ENCODE measurements around the gene DCAF16. TPM values are rescaled to one million over a fixed set of nuclear protein-coding genes. Genes with fewer than 3 reads are reported as not detected.

DCAF16 gene
- total and polyA plus RNA-seq, 4 donors: 4.5 to 34.5 (median 21.3) TPM

DNA sequence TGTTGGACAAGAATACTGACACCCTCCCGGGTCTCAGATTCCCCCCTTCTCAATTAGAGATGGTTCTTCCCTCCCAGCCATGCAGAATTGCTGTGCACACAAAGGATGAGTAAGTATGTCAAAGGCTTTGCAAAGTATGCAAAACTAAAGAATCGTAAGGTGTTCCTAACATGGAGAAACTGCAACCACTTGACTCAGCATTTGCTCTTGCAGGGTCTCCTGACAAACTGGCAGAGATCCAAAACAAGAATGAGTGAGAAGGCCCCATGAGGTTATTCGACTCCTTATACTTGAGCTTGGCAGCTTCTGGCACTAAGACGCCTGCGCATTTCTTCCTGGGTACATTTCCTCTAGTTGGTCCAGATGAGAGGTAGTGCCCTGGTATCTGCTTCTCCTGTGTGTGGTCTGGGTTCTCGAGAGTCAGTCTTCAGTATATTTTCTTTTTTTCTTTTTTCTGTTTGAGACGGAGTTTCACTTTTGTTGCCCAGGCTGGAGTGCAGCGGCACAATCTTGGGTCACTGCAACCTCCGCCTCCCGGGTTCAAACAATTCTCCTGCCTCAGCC is 37.3 kb downstream of the DCAF16 start:
- H3K4me1 ChIP-seq (ENCODE audit: control insufficient read depth in 1 of 2, insufficient read depth in 2 of 2, low read length in 2 of 2): no peaks in the 10 kb centered on the region
- DNase-seq (no peak), ATAC-seq (ENCODE audit: low FRiP score) (no peak)
- H3K36me3 ChIP-seq (ENCODE audit: control insufficient read depth in 1 of 2, insufficient read depth in 2 of 2, low read length in 1 of 2): no peaks in the 10 kb centered on the region
- peaks cover 1% of the 10 kb centered on the region for H3K9me3 ChIP-seq (ENCODE audit: control insufficient read depth, low read length)
- H3K4me3 ChIP-seq (ENCODE audit: low read length in 2 of 2): no peak overlapping the region
- H3K27me3 ChIP-seq (ENCODE audit: control insufficient read depth in 1 of 2, insufficient read depth in 2 of 2, low read length in 1 of 2): no peaks in the 10 kb centered on the region
- intact Hi-C loops (cut with DNase I): no loop called here
- 56 to 60% methylated on average over 10 of the region's 10 CpGs for WGBS, 2 donors
- H3K27ac ChIP-seq (ENCODE audit: low read depth in 1 of 2, low read length in 2 of 2): no peak overlapping the region

DNA sequence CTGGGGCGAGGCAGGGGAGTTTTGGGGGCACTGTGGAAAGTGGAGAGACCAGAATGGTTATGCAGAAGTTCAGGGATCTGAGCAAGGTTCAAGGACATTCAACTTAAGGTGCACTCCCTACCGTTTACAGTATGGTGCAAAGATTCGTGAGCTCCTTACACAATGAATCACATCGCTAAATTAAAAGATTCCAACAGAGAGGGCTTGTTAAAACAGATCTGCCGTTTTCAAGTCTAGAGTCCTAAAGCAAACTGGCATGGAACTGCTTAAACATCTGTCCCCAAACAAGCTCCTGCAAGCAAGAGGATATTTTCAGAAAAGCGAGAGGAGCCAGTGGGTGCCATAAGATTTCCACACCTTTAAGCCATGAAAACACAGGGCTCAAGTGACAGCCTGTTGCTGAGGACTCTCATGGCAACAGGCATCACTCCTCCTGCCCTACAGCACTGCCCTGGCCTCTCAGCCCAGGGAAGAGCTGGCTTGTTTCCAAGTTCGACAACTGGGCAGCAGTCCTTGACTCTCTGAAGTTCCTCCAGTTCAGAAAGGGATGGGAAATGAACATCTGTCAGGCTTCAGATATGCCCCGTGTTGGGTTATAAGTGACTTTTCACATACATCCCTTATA is 39.2 kb downstream of the DCAF16 start:
- intact Hi-C loops (cut with DNase I): no loop called here
- DNase-seq: no peak
- H3K27ac ChIP-seq (ENCODE audit: low read depth in 1 of 2, low read length in 2 of 2): no peak overlapping the region
- H3K4me1 ChIP-seq (ENCODE audit: control insufficient read depth in 1 of 2, insufficient read depth in 2 of 2, low read length in 2 of 2): no peaks in the 10 kb centered on the region
- no peaks in the 10 kb centered on the region for H3K36me3 ChIP-seq (ENCODE audit: control insufficient read depth in 1 of 2, insufficient read depth in 2 of 2, low read length in 1 of 2)
- H3K9me3 ChIP-seq (ENCODE audit: control insufficient read depth, low read length): peaks cover 1% of the 10 kb centered on the region
- no peak overlapping the region for H3K4me3 ChIP-seq (ENCODE audit: low read length in 2 of 2)
- WGBS, 2 donors: 56 to 66% methylated on average over 8 of the region's 8 CpGs
- no peaks in the 10 kb centered on the region for H3K27me3 ChIP-seq (ENCODE audit: control insufficient read depth in 1 of 2, insufficient read depth in 2 of 2, low read length in 1 of 2)
- ATAC-seq (ENCODE audit: low FRiP score): no peak

DNA sequence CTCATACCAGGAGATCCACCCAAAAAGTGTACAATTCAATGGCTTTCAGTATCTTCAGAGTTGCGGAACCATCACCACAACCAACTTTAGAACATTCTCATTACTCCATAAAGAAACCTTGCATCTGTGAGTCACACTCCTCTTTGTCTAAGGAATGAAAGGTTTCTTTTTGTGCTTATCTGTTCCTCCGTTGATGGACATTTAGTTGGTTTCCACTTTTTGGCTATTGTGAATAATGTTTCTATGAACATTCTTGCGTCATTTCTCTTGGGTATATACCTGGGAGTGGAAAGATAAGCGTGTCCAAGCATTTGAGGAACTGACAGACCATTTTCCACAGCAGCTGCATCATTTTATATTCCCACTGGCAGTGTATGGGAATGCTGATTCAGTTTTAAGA is 39.7 kb downstream of the DCAF16 start:
- no peak for ATAC-seq (ENCODE audit: low FRiP score)

DNA sequence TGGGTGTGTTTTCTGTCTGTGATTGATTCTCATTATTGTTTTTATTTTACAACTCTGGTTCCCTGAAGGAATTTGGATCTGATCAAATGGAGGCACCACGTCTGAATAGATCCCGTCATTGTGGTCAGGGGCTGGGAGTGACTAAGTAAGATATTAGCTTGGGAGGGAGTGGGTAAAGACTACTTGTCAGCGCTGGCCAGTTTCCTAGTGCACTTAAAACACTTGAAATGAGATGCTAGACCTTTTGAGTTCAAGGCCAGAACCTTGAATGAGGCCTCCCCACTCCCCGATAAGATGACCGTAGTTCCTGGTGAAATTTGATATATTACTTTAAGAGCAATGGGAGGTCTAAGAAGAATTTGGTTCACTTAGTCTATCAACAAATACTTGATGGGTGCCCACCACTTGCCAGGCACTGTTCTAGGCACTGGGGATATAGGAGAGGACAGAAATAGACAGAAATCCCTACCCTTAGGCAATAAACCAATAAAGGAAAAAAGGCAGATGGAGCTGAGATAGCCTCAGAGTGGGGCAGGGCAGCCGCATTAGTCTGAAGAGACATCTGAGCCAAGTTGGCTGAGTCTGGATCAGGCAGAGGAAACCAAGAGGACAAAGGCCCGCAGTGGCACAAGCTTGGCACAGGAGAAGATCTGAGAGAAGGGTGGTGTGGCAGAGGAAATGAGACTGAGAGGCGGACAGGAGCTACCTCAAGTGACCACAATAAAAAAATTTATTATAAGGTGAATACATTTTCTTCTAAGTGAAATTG is 41.0 kb downstream of the DCAF16 start:
- intact Hi-C loops (cut with DNase I): no loop called here
- 52 to 55% methylated on average over 8 of the region's 8 CpGs for WGBS, 2 donors

More for the DNA sequence above, 39.7 kb downstream of the DCAF16 start:
- H3K4me3 ChIP-seq (ENCODE audit: low read length in 2 of 2): no peak overlapping the region
- H3K27me3 ChIP-seq (ENCODE audit: control insufficient read depth in 1 of 2, insufficient read depth in 2 of 2, low read length in 1 of 2): no peaks in the 10 kb centered on the region
- H3K36me3 ChIP-seq (ENCODE audit: control insufficient read depth in 1 of 2, insufficient read depth in 2 of 2, low read length in 1 of 2): no peaks in the 10 kb centered on the region
- intact Hi-C loops (cut with DNase I): no loop called here
- no peak for DNase-seq
- H3K4me1 ChIP-seq (ENCODE audit: control insufficient read depth in 1 of 2, insufficient read depth in 2 of 2, low read length in 2 of 2): no peaks in the 10 kb centered on the region
- no peak overlapping the region for H3K27ac ChIP-seq (ENCODE audit: low read depth in 1 of 2, low read length in 2 of 2)
- WGBS, 2 donors: 66 to 79% methylated on average over 4 of the region's 4 CpGs
- peaks cover 1% of the 10 kb centered on the region for H3K9me3 ChIP-seq (ENCODE audit: control insufficient read depth, low read length)

DNA sequence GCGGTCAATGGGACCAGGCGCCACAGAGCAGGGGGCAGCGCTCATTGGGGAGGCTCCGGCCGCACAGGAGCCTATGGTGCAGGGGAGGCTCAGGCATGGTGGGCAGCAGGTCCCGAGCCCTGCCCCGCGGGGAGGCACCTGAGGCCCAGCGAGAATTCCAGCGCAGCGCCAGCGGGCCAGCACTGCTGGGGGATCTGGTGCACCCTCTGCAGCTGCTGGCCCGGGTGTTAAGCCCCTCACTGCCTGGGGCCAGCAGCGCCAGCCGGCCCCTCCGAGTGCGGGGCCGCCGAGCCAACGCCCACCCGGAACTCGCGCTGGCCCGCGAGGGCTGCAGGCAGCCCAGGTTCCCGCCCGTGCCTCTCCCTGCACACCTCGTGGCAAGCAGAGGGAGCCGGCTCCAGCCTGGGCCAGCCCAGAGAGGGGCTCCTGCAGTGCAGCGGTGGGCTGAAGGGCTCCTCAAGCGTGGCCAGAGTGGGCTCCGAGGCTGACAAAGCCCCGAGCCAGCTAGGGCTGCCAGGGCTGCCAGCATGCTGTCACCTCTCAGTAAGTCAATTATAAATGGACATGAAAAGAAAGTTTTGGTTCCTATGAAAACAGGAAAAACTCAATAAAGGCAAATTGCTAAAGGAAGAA is 43.6 kb downstream of the DCAF16 start:
- Histone ChIP-seq H3K9me3 (ENCODE audit: control insufficient read depth, low read length) (peaks cover 1% of the 10 kb centered on the region), H3K27ac (ENCODE audit: low read depth in 1 of 2, low read length in 2 of 2) (no peak overlapping the region), H3K4me1 (ENCODE audit: control insufficient read depth in 1 of 2, insufficient read depth in 2 of 2, low read length in 2 of 2) (no peaks in the 10 kb centered on the region), H3K27me3 (ENCODE audit: control insufficient read depth in 1 of 2, insufficient read depth in 2 of 2, low read length in 1 of 2) (no peaks in the 10 kb centered on the region), H3K36me3 (ENCODE audit: control insufficient read depth in 1 of 2, insufficient read depth in 2 of 2, low read length in 1 of 2) (no peaks in the 10 kb centered on the region), H3K4me3 (ENCODE audit: low read length in 2 of 2) (no peak overlapping the region)
- no peak for ATAC-seq (ENCODE audit: low FRiP score)
- DNase-seq: no peak
- intact Hi-C loops (cut with DNase I): no loop called here
- 93 to 95% methylated on average over 27 to 33 of the region's 33 CpGs for WGBS, 2 donors

More for the DNA sequence above, 41.0 kb downstream of the DCAF16 start:
- Histone ChIP-seq H3K36me3 (ENCODE audit: control insufficient read depth in 1 of 2, insufficient read depth in 2 of 2, low read length in 1 of 2) (no peaks in the 10 kb centered on the region), H3K9me3 (ENCODE audit: control insufficient read depth, low read length) (peaks cover 1% of the 10 kb centered on the region), H3K4me3 (ENCODE audit: low read length in 2 of 2) (no peak overlapping the region), H3K27ac (ENCODE audit: low read depth in 1 of 2, low read length in 2 of 2) (no peak overlapping the region), H3K4me1 (ENCODE audit: control insufficient read depth in 1 of 2, insufficient read depth in 2 of 2, low read length in 2 of 2) (no peaks in the 10 kb centered on the region), H3K27me3 (ENCODE audit: control insufficient read depth in 1 of 2, insufficient read depth in 2 of 2, low read length in 1 of 2) (no peaks in the 10 kb centered on the region)
- no peak for ATAC-seq (ENCODE audit: low FRiP score)
- no peak for DNase-seq

DNA sequence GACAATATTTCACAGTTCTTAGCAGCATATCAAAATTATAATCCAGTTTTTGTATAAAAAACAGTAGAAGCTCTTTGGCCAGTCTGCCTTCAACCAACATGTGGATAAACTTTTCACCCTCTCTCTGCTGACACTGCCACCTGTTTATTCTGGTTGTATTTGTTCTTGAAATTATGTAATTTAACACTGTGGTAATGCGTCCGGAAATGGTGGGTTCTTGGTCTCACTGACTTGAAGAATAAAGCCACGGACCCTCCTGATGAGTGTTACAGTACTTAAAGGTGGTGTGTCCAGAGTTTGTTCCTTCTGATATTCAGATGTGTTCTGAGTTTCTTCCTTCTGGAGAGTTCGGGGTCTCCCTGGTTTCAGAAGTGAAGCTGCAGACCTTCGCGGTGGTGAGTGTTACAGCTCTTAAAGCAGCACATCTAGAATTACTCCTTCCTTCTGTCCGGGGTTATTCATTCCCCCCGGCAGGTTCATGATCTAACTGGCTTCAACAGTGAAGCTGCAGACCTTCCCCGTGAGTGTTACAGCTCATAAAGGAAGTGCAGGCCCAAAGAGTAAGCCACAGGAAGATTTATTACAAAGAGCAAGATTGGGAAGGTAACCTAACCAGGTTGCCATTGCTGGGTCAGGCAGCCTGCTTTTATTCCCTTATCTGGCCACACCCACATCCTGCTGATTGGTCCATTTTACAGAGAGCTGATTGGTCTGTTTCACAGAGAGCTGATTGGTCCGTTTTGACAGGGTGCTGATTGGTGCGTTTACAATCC is 44.9 kb downstream of the DCAF16 start:
- no peak for DNase-seq
- intact Hi-C loops (cut with DNase I): no loop called here

DNA sequence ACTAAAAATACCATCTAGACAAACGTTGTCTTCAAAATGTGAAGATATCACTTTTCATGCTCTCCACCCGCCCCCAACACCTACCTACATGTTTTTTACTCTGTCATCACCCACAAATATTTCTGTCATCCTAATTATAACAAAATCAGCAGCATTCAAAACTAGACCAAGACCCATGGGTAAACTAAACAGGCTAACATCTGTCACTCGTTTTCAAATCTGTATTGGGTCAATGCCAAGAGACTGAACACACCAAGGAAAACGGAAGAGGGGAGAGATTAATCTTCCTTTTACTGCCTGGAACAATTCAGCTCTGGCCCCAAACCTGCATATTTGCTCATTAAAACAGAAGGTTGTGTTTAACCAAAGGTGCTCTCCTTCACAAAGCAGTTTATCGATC is 46.6 kb downstream of the DCAF16 start:
- WGBS, 2 donors: 26 to 28% methylated on average over 5 of the region's 5 CpGs
- Histone ChIP-seq H3K27me3 (ENCODE audit: control insufficient read depth in 1 of 2, insufficient read depth in 2 of 2, low read length in 1 of 2) (no peaks in the 10 kb centered on the region), H3K4me1 (ENCODE audit: control insufficient read depth in 1 of 2, insufficient read depth in 2 of 2, low read length in 2 of 2) (no peaks in the 10 kb centered on the region), H3K9me3 (ENCODE audit: control insufficient read depth, low read length) (no peaks in the 10 kb centered on the region), H3K36me3 (ENCODE audit: control insufficient read depth in 1 of 2, insufficient read depth in 2 of 2, low read length in 1 of 2) (no peaks in the 10 kb centered on the region), H3K27ac (ENCODE audit: low read depth in 1 of 2, low read length in 2 of 2) (no peak overlapping the region), H3K4me3 (ENCODE audit: low read length in 2 of 2) (no peak overlapping the region)
- intact Hi-C loops (cut with DNase I): no loop called here
- DNase-seq: no peak
- no peak for ATAC-seq (ENCODE audit: low FRiP score)

More for the DNA sequence above, 44.9 kb downstream of the DCAF16 start:
- H3K4me3 ChIP-seq (ENCODE audit: low read length in 2 of 2): no peak overlapping the region
- 90 to 92% methylated on average over 11 of the region's 11 CpGs for WGBS, 2 donors
- no peaks in the 10 kb centered on the region for H3K4me1 ChIP-seq (ENCODE audit: control insufficient read depth in 1 of 2, insufficient read depth in 2 of 2, low read length in 2 of 2)
- H3K9me3 ChIP-seq (ENCODE audit: control insufficient read depth, low read length): no peaks in the 10 kb centered on the region
- H3K36me3 ChIP-seq (ENCODE audit: control insufficient read depth in 1 of 2, insufficient read depth in 2 of 2, low read length in 1 of 2): no peaks in the 10 kb centered on the region
- no peak overlapping the region for H3K27ac ChIP-seq (ENCODE audit: low read depth in 1 of 2, low read length in 2 of 2)
- no peak for ATAC-seq (ENCODE audit: low FRiP score)
- no peaks in the 10 kb centered on the region for H3K27me3 ChIP-seq (ENCODE audit: control insufficient read depth in 1 of 2, insufficient read depth in 2 of 2, low read length in 1 of 2)

DNA sequence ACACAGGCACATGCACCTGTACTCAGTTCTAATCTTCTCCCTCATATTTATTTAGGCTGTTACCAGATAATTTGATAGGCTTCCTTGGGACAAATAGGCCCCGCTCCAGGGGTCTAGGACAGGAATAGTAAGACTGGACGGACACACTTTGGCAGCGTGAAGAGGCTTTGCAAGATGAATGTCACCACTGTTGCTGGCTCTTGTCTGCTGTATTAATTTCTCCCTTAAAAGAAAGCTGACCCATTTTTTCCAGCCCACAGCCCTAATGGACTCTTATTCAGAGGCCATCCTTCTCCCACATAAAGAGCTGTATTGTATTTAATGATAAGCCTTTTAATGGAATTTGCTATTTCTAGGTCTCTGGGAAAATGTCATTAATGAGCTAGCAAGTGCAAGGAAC is 47.1 kb downstream of the DCAF16 start:
- Histone ChIP-seq H3K4me3 (ENCODE audit: low read length in 2 of 2) (no peak overlapping the region), H3K4me1 (ENCODE audit: control insufficient read depth in 1 of 2, insufficient read depth in 2 of 2, low read length in 2 of 2) (no peaks in the 10 kb centered on the region), H3K36me3 (ENCODE audit: control insufficient read depth in 1 of 2, insufficient read depth in 2 of 2, low read length in 1 of 2) (no peaks in the 10 kb centered on the region), H3K27me3 (ENCODE audit: control insufficient read depth in 1 of 2, insufficient read depth in 2 of 2, low read length in 1 of 2) (no peaks in the 10 kb centered on the region), H3K9me3 (ENCODE audit: control insufficient read depth, low read length) (no peaks in the 10 kb centered on the region), H3K27ac (ENCODE audit: low read depth in 1 of 2, low read length in 2 of 2) (no peak overlapping the region)
- intact Hi-C loops (cut with DNase I): no loop called here
- ATAC-seq (ENCODE audit: low FRiP score) (no peak), DNase-seq (no peak)
- WGBS, 2 donors: 84 to 85% methylated on average over 3 of the region's 3 CpGs

Data from aorta (tissue), 5 donors.